NCI-H526 (cell line): Measurements from ENCODE around the gene PTCD3.
A peak's percentile ranks its signal among the peaks of the same experiment; 100 is the strongest.

Experiments
- DNase-seq, 2 experiments: peaks; one replicate each; lab custom pipeline; 2025; lab: John Stamatoyannopoulos, UW

The PTCD3 gene

DNA sequence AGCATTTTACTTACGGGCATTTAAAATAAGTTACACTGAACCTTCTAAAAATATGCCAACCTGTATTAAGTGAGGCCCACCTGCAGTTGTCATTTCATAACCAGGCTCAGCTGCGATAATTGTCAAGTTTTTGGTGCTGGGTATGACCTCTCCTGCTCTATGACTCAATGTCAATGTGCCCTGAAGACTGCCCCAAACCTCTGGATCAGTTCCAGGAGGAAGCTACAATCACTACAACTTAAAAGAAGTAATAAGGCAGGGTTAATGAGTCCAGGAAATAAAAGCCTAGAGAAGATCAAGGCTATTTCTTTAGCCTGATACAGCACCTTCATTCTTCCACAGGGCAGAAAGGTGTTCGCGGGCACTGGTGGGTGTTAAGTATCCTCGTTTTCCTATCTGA is 23.3 kb upstream of the PTCD3 start:
- no peak for DNase-seq

GRCh38 chr2:86087936-86088850 is 17.8 kb upstream of the PTCD3 start:
- no peak for DNase-seq

- no peak for DNase-seq
These were observed 11.8 kb upstream of the PTCD3 start for GRCh38 chr2:86094229-86094628.

GRCh38 chr2:86097114-86097896 is 8.7 kb upstream of the PTCD3 start:
- no peak for DNase-seq

GRCh38 chr2:86097913-86098312 is 8.1 kb upstream of the PTCD3 start:
- DNase-seq, result no peak

DNA sequence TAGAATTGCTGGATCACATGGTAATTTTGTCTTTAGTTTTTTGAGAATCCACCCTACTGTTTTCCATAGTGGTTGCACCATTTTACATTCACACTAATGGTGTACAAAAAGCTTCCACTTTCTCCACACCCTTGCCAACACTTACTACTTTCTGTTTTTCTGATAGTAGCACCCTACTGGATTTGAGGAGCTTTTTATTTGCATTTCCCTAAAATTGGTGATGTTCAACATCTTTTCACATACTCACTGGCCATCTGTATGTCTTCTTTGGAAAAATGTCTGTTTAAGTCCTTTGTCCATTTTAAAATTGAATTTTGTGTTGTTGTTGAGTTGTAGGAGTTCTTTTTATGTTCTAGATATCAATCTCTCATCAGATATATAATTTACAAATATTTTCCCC is 3.9 kb upstream of the PTCD3 start:
- no peak for DNase-seq

- DNase-seq, result peak; percentile 93 to 94
These were observed 625 bp upstream of the PTCD3 start, which contains the start of gene POLR1A for GRCh38 chr2:86105252-86105968. Gene POLR1A (minus strand): TSS chr2:86105886. CDS start chr2:86105776, 110 bp downstream.

DNA sequence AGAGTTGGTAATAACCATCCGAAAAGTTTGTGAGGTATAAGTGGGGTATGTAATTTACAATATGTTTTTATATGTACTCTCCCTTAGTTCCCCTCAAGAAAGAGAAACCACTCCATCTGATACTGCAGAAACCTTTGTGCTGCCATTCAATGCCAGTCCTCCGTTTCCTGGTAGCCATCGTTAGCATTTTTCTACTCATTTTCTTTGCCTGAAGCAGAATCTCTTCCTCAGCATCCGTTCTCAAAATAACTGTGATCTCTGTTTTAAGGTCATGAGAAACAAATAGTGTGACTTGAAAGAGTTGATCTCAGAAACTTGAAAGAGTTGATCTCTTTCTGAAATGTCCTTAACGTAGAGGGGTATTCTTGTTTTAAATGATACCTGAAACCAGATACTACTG is 996 bp downstream of the PTCD3 start:
- no peak for DNase-seq

- DNase-seq, result no peak
These were observed 12.1 kb downstream of the PTCD3 start for GRCh38 chr2:86118130-86118529.

DNA sequence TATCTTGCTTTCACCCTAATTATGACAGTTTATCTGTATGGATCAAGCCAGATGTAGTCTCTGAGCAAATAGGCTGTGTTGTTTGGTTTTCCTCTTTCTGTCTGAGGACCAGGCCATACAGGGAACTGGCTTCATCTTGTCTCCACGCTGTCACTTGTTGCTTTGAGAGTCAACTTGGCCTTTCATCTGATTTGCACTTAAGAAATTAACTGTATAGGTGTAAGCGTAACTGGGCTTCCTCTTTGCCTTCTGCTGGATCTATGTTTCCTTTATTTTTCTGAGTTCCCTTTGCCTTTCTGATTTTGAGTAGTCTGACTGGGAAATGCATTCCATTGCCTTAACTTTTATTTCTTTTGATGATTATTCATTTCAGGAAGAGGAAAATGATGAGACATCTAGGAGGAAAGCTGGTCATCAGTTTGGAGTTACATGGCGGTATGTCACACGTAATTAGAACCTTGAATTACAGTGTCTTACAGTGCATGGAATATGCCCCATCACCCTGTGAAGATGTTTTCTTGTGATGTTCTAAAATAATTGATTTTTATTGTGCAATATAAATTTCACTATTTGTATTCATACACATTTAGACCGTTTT is 17.4 kb downstream of the PTCD3 start:
- DNase-seq, result no peak

GRCh38 chr2:86124683-86125082 is 18.6 kb downstream of the PTCD3 start:
- no peak for DNase-seq

GRCh38 chr2:86134709-86135108 is 28.7 kb downstream of the PTCD3 start:
- no peak for DNase-seq

- DNase-seq, result no peak
These were observed 29.6 kb downstream of the PTCD3 start for GRCh38 chr2:86135653-86136052.

GRCh38 chr2:86136141-86136540 is 30.1 kb downstream of the PTCD3 start:
- DNase-seq, result no peak

DNA sequence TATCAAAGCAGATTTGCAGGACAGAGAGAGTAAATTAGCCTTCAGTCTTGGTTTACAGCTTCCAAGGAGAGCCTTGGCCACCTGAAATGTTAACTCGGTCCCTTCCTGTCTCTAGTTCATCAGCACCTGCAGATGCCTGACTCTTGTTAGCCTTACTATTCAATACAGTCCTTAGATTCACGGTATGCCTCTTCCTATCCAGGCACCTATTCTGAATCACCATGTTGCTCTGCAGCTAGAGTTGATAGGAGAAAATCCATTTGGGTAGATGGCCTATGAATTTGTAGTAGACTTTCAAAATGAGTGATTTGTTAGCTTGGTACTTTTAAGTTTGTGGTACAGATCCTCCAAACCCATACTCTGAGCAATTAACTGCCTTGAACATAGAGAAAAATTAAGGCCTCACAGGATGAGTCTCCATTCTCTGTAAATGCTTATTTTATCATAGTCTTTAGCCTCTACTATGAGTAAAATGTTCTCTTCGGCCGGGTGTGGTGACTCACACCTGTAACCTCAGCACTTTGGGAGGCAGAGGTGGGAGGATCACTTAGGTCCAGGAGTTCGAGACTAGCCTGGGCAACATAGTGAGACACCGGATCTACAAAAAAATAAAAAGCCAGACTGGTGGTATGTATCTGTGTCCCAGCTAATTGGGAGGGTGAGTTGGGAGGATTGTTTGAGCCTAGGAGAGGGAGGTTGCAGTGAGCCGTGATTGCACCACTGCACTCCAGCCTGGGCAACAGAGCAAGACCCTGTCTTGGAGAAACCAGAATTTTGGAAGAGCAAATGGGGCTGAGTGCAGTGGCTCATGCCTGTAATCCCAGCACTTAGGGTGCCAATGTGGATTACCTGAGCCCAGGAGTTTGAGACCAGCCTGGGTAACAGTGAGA is 32.9 kb downstream of the PTCD3 start:
- no peak for DNase-seq

DNA sequence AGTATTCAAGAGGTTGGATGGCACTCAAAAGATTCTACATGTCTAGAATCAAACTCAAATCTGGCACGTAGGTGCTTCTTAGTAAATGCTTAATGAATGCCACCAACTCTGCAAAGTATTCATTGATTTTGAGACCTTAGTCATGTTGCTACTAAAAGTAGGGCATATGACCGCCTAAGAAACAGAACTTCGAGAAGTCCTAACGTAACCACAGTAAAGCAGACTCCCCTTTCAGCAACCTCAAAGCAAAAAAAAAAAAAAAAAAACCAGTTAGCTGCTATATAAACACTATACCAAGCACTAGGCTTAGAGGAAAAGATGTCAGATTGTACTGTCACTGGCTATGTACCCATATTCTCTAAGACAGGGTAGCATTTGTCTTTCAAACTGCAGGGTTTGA is 33.9 kb downstream of the PTCD3 start:
- DNase-seq, result no peak

DNA sequence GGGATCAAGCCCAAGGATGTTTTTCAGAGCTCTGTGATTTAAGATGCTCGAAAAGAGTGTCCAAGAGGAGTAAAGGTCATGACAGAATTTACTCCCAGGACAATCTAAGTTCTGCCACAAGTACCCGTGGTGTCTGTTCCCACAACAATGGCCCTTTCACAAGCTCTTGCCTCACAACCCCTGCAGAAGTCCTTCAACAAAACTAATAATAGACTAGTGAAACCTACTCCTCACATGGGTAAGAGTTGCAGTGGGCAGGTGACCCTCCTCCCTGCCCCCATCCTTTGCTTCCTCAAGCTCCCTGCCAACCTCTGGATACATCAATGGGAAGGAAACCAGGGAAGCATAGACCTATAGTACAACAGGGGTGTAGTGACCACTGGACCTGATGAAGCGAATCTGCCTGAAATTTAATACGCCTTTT is 34.9 kb downstream of the PTCD3 start:
- DNase-seq, result no peak

DNA sequence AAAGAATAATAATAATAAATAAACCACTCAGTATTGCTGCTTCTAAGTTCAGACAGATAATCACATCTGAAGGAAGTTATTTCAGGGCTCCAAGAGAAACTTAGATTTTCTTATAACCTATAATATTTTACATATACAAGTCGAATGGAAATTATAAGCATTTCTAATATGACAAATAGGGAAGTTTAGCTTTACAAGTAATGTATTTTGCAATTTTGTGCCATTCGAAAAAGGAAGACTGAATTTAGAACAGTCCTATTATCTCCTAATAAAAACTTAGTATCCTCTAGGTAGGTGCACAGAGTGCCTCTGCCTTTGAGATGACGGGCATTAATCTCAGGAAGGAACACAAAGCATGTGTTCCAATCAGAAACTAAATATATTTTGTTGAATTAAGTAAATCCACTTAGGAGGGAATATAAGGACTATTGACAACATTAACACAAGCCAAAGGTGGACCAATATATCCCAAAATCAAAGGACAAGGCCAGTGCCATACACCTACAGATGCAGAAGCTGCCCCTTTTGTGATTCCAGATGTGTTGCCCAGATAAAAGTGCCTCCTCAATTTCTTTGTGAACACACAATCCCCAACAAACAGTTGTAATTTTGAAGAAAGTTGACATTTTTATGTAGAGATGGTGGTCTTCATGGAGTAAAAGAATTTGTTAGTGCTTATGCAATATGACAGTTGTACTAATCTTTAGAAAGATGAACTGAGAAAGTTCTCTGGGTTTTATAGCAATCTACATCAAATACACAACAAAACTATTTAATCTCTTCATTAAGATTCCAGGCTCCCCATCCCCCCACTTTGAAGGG is 36.6 kb downstream of the PTCD3 start:
- no peak for DNase-seq

- DNase-seq, result no peak
These were observed 37.3 kb downstream of the PTCD3 start for GRCh38 chr2:86143307-86143706.
